ENCODE data around the gene DLG2.
A peak's percentile ranks its signal among the peaks of the same experiment; 100 is the strongest.

DLG2 gene

GRCh38 chr11:84035645-84036044, 1591.5 kb downstream of the DLG2 start:
- DNase-seq: no peak

- DNase-seq: no peak
Observed at GRCh38 chr11:84034484-84034883, 1592.7 kb downstream of the DLG2 start.

GRCh38 chr11:84024266-84024665, 1602.9 kb downstream of the DLG2 start:
- no peak for DNase-seq

GRCh38 chr11:84022695-84023094, 1604.4 kb downstream of the DLG2 start:
- no peak for DNase-seq

- no peak for DNase-seq
Observed at GRCh38 chr11:84022201-84022600, 1604.9 kb downstream of the DLG2 start.

GRCh38 chr11:84021291-84021690, 1605.9 kb downstream of the DLG2 start:
- no peak for DNase-seq

GRCh38 chr11:84019571-84020194, 1607.5 kb downstream of the DLG2 start:
- no peak for DNase-seq

GRCh38 chr11:84014539-84014938, 1612.6 kb downstream of the DLG2 start:
- no peak for DNase-seq

- no peak for DNase-seq
Observed at GRCh38 chr11:84012171-84012826, 1614.8 kb downstream of the DLG2 start.

- DNase-seq: no peak
Observed at GRCh38 chr11:84003181-84003580, 1624.0 kb downstream of the DLG2 start.

GRCh38 chr11:83998921-83999320, 1628.2 kb downstream of the DLG2 start:
- DNase-seq: no peak

- no peak for DNase-seq
Observed at GRCh38 chr11:83990160-83990733, 1636.9 kb downstream of the DLG2 start.

- no peak for DNase-seq
Observed at GRCh38 chr11:83982825-83983224, 1644.3 kb downstream of the DLG2 start.

GRCh38 chr11:83979593-83979992, 1647.6 kb downstream of the DLG2 start:
- DNase-seq: no peak

GRCh38 chr11:83978942-83979341, 1648.2 kb downstream of the DLG2 start:
- no peak for DNase-seq

- no peak for DNase-seq
Observed at GRCh38 chr11:83976086-83976485, 1651.1 kb downstream of the DLG2 start.

GRCh38 chr11:83972536-83972935, 1654.6 kb downstream of the DLG2 start:
- no peak for DNase-seq

GRCh38 chr11:83971063-83971462, 1656.1 kb downstream of the DLG2 start:
- no peak for DNase-seq

- DNase-seq: no peak
Observed at GRCh38 chr11:83970061-83970671, 1657.0 kb downstream of the DLG2 start.

GRCh38 chr11:83957038-83957900, 1669.9 kb downstream of the DLG2 start:
- DNase-seq: no peak

GRCh38 chr11:83956119-83956697, 1670.9 kb downstream of the DLG2 start:
- DNase-seq: no peak

- no peak for DNase-seq
Observed at GRCh38 chr11:83954780-83955179, 1672.4 kb downstream of the DLG2 start.

- DNase-seq: peak; percentile 12
Observed at GRCh38 chr11:83951521-83951920, 1675.6 kb downstream of the DLG2 start.
